HG02970 (cell line): ENCODE measurements around the gene UBE2I.

Source experiments
- ATAC-seq: cut with Tn5 transposase; IDR thresholded peaks from one replicate; pipeline ENCODE4 v1.9.1; 2021; ENCODE audit warnings: mild to moderate bottlenecking, moderate library complexity, moderate number of reproducible peaks; ENCODE audit not compliant: unreplicated experiment, low FRiP score

Gene UBE2I

GRCh38 chr16:1312467-1312816 is 3.0 kb downstream of the UBE2I start:
- no peak for ATAC-seq

GRCh38 chr16:1312903-1313302 is 3.5 kb downstream of the UBE2I start:
- no peak for ATAC-seq

GRCh38 chr16:1313721-1314369 is 4.4 kb downstream of the UBE2I start:
- ATAC-seq, result no peak

GRCh38 chr16:1314399-1315068 is 5.1 kb downstream of the UBE2I start:
- no peak for ATAC-seq

GRCh38 chr16:1315081-1316032 is 5.9 kb downstream of the UBE2I start:
- ATAC-seq, result no peak

GRCh38 chr16:1316033-1316405 is 6.6 kb downstream of the UBE2I start:
- ATAC-seq, result no peak

- ATAC-seq, result no peak
These were observed 8.2 kb downstream of the UBE2I start for GRCh38 chr16:1317479-1318267.

- no peak for ATAC-seq
These were observed 8.8 kb downstream of the UBE2I start for GRCh38 chr16:1318268-1318545.

- no peak for ATAC-seq
These were observed 9.6 kb downstream of the UBE2I start for GRCh38 chr16:1319041-1319440.

GRCh38 chr16:1320097-1320496 is 10.7 kb downstream of the UBE2I start:
- ATAC-seq, result no peak

- ATAC-seq, result no peak
These were observed 11.3 kb downstream of the UBE2I start for GRCh38 chr16:1320658-1321240.

GRCh38 chr16:1322407-1322806 is 13.0 kb downstream of the UBE2I start:
- no peak for ATAC-seq

- no peak for ATAC-seq
These were observed 14.1 kb downstream of the UBE2I start for GRCh38 chr16:1323296-1324239.

- ATAC-seq, result no peak
These were observed 14.9 kb downstream of the UBE2I start for GRCh38 chr16:1324286-1324826.

- ATAC-seq, result no peak
These were observed 15.8 kb downstream of the UBE2I start for GRCh38 chr16:1325261-1325660.

- no peak for ATAC-seq
These were observed 16.4 kb downstream of the UBE2I start for GRCh38 chr16:1325673-1326371.

- no peak for ATAC-seq
These were observed 17.0 kb downstream of the UBE2I start for GRCh38 chr16:1326391-1326790.

GRCh38 chr16:1326946-1327618 is 17.6 kb downstream of the UBE2I start:
- no peak for ATAC-seq
